Measurements from ENCODE around the gene EHD4.

DNA sequence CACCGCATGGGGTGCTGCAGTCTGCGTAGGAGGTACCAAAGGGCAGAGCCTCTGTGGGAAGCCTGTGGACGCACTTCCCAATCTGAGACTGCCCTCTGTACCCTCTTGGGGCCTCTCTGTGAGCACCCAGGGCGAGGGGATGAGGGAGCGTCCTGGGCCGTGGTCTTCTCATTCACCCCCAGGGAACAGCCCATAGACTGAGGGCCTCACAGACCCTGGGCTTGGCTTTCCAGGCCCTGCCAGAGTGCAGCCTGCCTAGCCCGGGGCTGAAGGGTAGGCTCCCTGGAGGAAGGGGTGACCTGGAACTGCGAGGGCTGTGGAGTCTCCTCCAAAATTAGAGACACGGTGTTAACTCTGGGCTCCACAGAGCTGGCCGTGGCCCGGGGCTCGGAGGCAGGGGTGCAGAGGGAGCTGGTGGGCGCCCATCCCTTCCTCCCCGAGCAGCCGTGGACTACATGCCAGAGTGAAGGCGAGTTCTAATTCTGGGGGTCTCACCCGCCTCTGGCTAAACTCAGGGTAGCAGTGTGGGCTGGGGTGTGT, 78.0 kb downstream of the EHD4 start:
- no peak for TF ChIP-seq POLR2A (IDR thresholded peaks at IDR 0.05)
- TF ChIP-seq, protein P1, sequence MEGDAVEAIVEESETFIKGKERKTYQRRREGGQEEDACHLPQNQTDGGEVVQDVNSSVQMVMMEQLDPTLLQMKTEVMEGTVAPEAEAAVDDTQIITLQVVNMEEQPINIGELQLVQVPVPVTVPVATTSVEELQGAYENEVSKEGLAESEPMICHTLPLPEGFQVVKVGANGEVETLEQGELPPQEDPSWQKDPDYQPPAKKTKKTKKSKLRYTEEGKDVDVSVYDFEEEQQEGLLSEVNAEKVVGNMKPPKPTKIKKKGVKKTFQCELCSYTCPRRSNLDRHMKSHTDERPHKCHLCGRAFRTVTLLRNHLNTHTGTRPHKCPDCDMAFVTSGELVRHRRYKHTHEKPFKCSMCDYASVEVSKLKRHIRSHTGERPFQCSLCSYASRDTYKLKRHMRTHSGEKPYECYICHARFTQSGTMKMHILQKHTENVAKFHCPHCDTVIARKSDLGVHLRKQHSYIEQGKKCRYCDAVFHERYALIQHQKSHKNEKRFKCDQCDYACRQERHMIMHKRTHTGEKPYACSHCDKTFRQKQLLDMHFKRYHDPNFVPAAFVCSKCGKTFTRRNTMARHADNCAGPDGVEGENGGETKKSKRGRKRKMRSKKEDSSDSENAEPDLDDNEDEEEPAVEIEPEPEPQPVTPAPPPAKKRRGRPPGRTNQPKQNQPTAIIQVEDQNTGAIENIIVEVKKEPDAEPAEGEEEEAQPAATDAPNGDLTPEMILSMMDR (IDR thresholded peaks at IDR 0.05) = no peak

Data from vagina (tissue), 2 donors.